ENCODE results near the gene MBOAT7. TPM values are rescaled to one million over a fixed set of nuclear protein-coding genes. Genes with fewer than 3 reads are reported as not detected.

Gene MBOAT7
- total and polyA plus RNA-seq, 2 of the 8 experiments (the other 6 are each of a cell fraction or from before 2014, with no cell fraction given): 85.5 to 90.9 TPM

GRCh38 chr19:54231077-54231931 is 41.9 kb upstream of the MBOAT7 start (continued):
- TF ChIP-seq ATF2 (IDR thresholded peaks at IDR 0.05; ENCODE audit: low read length) (no peak), CHD7 (IDR thresholded peaks at IDR 0.05; ENCODE audit: insufficient replicate concordance, low read length) (no peak), HDAC6 (IDR thresholded peaks at IDR 0.05; ENCODE audit: low read depth, low read length) (no peak), RAD21 (IDR thresholded peaks at IDR 0.05 in 1 of 2, conservative IDR thresholded peaks at IDR 0.05 in 1 of 2; ENCODE audit: low read depth in 2 of 2, low read length in 2 of 2) (peak; percentile 80 to 87), SP1 (IDR thresholded peaks at IDR 0.05; ENCODE audit: low read depth, low read length) (no peak), SIN3A (conservative IDR thresholded peaks at IDR 0.05 in 1 of 2, IDR thresholded peaks at IDR 0.05 in 1 of 2; ENCODE audit: low read depth in 1 of 2, low read length in 2 of 2) (no peak)
